ENCODE measurements around the gene GRIN2A. TPM values are rescaled to one million over a fixed set of nuclear protein-coding genes. Genes with fewer than 3 reads are reported as not detected.

GRIN2A gene
- total and polyA plus RNA-seq, 2 experiments from 2014 or later, result 0.42 to 5.5 TPM

DNA sequence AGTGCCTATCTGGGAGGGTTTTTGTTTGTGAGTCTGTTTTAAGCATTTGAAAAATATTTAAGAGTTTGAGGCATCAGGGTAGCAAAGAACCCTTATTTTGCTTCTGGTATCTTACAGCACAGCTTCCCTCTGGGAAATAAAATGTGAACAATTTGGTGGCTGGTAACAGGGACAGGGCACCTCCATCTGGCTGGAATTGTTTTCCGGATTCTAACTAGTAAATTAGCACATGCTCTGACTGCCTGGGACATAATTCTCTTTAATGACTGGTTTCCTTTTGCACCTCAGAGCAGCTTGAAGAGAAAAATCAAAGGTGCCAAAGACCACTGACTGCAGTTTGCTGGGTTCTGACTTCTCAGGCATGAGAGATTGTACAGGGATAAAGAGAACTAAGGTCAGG is 469.1 kb downstream of the GRIN2A start:
- no peaks in the 10 kb centered on the region for H3K4me1 ChIP-seq (ENCODE audit: low read depth)
- no peaks in the 10 kb centered on the region for H3K36me3 ChIP-seq
- H3K27ac ChIP-seq, result no peak overlapping the region
- H3K4me3 ChIP-seq, result no peak overlapping the region
- TF ChIP-seq, protein P1, sequence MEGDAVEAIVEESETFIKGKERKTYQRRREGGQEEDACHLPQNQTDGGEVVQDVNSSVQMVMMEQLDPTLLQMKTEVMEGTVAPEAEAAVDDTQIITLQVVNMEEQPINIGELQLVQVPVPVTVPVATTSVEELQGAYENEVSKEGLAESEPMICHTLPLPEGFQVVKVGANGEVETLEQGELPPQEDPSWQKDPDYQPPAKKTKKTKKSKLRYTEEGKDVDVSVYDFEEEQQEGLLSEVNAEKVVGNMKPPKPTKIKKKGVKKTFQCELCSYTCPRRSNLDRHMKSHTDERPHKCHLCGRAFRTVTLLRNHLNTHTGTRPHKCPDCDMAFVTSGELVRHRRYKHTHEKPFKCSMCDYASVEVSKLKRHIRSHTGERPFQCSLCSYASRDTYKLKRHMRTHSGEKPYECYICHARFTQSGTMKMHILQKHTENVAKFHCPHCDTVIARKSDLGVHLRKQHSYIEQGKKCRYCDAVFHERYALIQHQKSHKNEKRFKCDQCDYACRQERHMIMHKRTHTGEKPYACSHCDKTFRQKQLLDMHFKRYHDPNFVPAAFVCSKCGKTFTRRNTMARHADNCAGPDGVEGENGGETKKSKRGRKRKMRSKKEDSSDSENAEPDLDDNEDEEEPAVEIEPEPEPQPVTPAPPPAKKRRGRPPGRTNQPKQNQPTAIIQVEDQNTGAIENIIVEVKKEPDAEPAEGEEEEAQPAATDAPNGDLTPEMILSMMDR (IDR thresholded peaks at IDR 0.05; ENCODE audit: low read depth, low read length), result no peak
- no peaks in the 10 kb centered on the region for H3K27me3 ChIP-seq
- H3K9me3 ChIP-seq (ENCODE audit: low read depth), result no peaks in the 10 kb centered on the region
- no peak for DNase-seq (ENCODE audit: low read depth in 1 of 2, low spot score in 1 of 2)

DNA sequence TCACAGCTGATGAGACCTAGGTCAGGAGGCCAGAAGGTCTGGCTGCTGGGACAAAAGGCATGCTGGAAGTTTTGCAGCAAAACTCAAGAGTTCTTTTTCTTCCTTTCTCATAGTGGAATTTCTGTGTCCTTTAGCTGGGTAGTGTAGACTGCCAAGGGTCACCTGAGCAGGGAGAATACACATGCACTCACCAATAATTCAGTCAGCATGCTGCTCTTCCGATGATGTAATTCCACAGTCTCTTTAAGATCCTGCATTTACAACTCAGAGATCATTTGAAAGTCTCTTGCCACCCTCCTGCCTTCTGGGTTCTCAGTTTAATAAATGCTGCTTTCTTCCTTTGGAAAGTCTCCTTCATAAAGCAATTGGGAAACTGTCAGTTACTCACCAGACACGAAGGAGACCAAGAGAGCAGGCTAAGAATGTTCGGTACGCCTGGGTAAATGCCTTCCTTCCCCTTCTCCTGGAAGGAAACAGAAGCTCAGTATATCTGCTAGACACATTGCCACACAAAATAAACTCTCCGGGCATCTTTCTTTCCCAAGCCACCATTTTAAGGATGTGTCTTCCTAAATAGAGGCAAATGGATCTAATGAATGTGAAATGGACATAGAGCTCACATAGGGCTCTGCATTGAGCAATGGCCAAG is 473.1 kb downstream of the GRIN2A start:
- H3K36me3 ChIP-seq, result no peaks in the 10 kb centered on the region
- H3K4me3 ChIP-seq, result no peak overlapping the region
- H3K27ac ChIP-seq, result no peak overlapping the region
- no peaks in the 10 kb centered on the region for H3K9me3 ChIP-seq (ENCODE audit: low read depth)
- DNase-seq (ENCODE audit: low read depth in 1 of 2, low spot score in 1 of 2), result no peak
- TF ChIP-seq, protein P1 (IDR thresholded peaks at IDR 0.05; ENCODE audit: low read depth, low read length), result no peak
- no peaks in the 10 kb centered on the region for H3K27me3 ChIP-seq
- peaks cover 3% of the 10 kb centered on the region for H3K4me1 ChIP-seq (ENCODE audit: low read depth)

DNA sequence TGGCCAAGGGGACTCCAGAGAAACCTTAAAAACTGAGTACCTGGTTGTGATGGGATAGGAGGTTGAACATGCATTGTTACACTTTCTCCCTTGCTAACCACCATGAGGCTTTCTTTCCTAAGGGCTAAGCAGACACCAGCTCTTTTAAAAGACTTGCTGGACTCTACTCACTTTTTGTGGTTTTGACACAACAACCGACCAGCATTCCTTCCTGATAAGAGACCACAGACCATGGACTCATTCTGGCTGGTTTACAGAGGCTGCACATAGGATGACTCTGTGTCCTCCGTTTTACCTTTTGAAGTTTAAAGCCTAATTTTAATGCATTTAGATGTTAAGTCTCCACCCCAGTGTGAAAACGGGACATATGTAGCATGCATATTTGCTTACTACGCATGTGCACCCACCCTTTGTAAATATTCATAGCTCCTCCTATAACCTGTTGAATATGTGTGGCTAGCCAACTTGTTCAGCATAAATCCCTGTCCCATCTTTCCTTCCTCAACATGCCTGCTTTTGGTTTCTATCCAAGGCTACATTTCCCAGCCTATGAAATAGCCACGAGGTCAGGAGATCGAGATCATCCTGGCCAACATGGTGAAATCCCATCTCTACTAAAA is 475.9 kb downstream of the GRIN2A start:
- H3K27me3 ChIP-seq, result no peaks in the 10 kb centered on the region
- H3K4me3 ChIP-seq, result no peak overlapping the region
- no peaks in the 10 kb centered on the region for H3K9me3 ChIP-seq (ENCODE audit: low read depth)
- peaks cover 14% of the 10 kb centered on the region for H3K4me1 ChIP-seq (ENCODE audit: low read depth)
- no peaks in the 10 kb centered on the region for H3K36me3 ChIP-seq
- TF ChIP-seq, protein P1 (IDR thresholded peaks at IDR 0.05; ENCODE audit: low read depth, low read length), result no peak
- peak in 1 of 2 donors; percentile 17 for DNase-seq (ENCODE audit: low read depth in 1 of 2, low spot score in 1 of 2)
- H3K27ac ChIP-seq, result no peak overlapping the region

DNA sequence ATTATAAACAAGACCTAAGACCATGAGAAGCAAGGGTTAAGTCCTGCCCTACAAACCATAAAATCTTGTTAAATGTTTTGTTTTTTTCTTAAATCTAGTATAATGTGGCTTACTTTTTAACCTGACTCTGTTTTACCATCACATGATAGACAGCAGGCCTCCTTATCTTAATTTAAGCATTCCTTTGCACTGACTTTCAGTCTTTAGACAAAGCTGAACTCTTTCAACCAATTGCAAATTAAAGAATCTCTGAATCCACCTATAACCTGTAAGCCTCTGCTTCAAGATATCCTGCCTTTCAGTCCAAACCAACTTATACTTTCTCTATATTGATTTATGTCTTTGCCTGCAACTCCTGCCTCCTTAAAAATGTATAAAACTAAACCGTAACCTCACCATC is 478.5 kb downstream of the GRIN2A start:
- H3K27me3 ChIP-seq, result no peaks in the 10 kb centered on the region
- no peak overlapping the region for H3K4me3 ChIP-seq
- DNase-seq (ENCODE audit: low read depth in 1 of 2, low spot score in 1 of 2), result peak in 1 of 2 donors; percentile 6

More for the DNA sequence above, 478.5 kb downstream of the GRIN2A start:
- Histone ChIP-seq H3K36me3 (no peaks in the 10 kb centered on the region), H3K27ac (peak overlapping the region; percentile 1), H3K9me3 (ENCODE audit: low read depth) (no peaks in the 10 kb centered on the region), H3K4me1 (ENCODE audit: low read depth) (peaks cover 14% of the 10 kb centered on the region)
- TF ChIP-seq, protein P1 (IDR thresholded peaks at IDR 0.05; ENCODE audit: low read depth, low read length), result no peak

Other genes with a start within 250 kb of the GRIN2A start
- 26.0 and 29.6 TPM in 2 replicates for gene ATF7IP2, start 203.6 kb upstream of the GRIN2A start, total RNA-seq
- 59.4 and 93.5 TPM in 2 replicates for gene ATF7IP2, start 203.6 kb upstream of the GRIN2A start, polyA plus RNA-seq

All from cardiac muscle cell (in vitro differentiated cells and primary cell).